Sigmoid colon (tissue), 4 donors: ENCODE data around the gene IFI27.

Source experiments
- CTCF ChIP-seq, 4 experiments: fragments of 450-650 bp in 3 of 4; fragments of 200-600 bp in 1 of 4; IDR thresholded peaks; one replicate each; pipeline ENCODE4 v1.5.1; 2016 to 2019; ENCODE audit warnings: antibody characterized with exemption in 4 of 4, mild to moderate bottlenecking in 3 of 4, moderate library complexity in 2 of 4
- POLR2A ChIP-seq, 2 donors: fragments of 450-650 bp; IDR thresholded peaks; one replicate each; pipeline ENCODE4 v1.6.1; 2016; ENCODE audit warnings: antibody characterized with exemption in 2 of 2, mild to moderate bottlenecking in 2 of 2, moderate library complexity in 2 of 2
- POLR2AphosphoS5 ChIP-seq, 4 donors: sonication (generic); formaldehyde crosslinking; IDR thresholded peaks; one replicate each; pipeline ENCODE4 v1.6.1; 2017; ENCODE audit warnings: antibody characterized with exemption in 4 of 4

GRCh38 chr14:94114589-94115057 lies 4.1 kb downstream of the IFI27 start:
- TF ChIP-seq POLR2A (IDR thresholded peaks at IDR 0.05) (no peak), POLR2AphosphoS5 (IDR thresholded peaks at IDR 0.05) (no peak), CTCF (IDR thresholded peaks at IDR 0.05) (no peak)
